Retina (tissue), 1 donor: ENCODE results near the gene HCLS1.
"Not testable (repeated sequence)": the region's sequence is repeated elsewhere in the genome, so short reads cannot be mapped to it uniquely, and the experiment has no call there.

Experiments used
- DNase-seq: peaks from one replicate; pipeline ENCODE4 v3.0.0-alpha.2; 2016

HCLS1 gene

GRCh38 chr3:121654493-121655385, 6.0 kb downstream of the HCLS1 start:
- DNase-seq: no peak

GRCh38 chr3:121651684-121652083, 9.0 kb downstream of the HCLS1 start:
- no peak for DNase-seq

- DNase-seq: no peak
Measured at GRCh38 chr3:121649645-121650044, 11.1 kb downstream of the HCLS1 start.

- no peak for DNase-seq
Measured at GRCh38 chr3:121648219-121648958, 12.3 kb downstream of the HCLS1 start.

- no peak for DNase-seq
Measured at GRCh38 chr3:121645054-121645453, 15.6 kb downstream of the HCLS1 start.

GRCh38 chr3:121642601-121643314, 17.9 kb downstream of the HCLS1 start:
- DNase-seq: no peak

GRCh38 chr3:121641127-121641526, 19.6 kb downstream of the HCLS1 start:
- DNase-seq: no peak

GRCh38 chr3:121637922-121638321, 22.8 kb downstream of the HCLS1 start:
- DNase-seq: no peak

GRCh38 chr3:121630355-121630754, 30.3 kb downstream of the HCLS1 start:
- DNase-seq: no peak

- DNase-seq: no peak
Measured at GRCh38 chr3:121629601-121630000, 31.1 kb downstream of the HCLS1 start.

- DNase-seq: no peak
Measured at GRCh38 chr3:121627622-121628021, 33.1 kb downstream of the HCLS1 start.

GRCh38 chr3:121627211-121627610, 33.5 kb downstream of the HCLS1 start:
- DNase-seq: no peak

GRCh38 chr3:121626495-121626894, 34.2 kb downstream of the HCLS1 start:
- DNase-seq: no peak

- DNase-seq: no peak
Measured at GRCh38 chr3:121624147-121624899, 36.4 kb downstream of the HCLS1 start.

GRCh38 chr3:121621491-121621890, 39.2 kb downstream of the HCLS1 start:
- no peak for DNase-seq

- no peak for DNase-seq
Measured at GRCh38 chr3:121619691-121620090, 41.0 kb downstream of the HCLS1 start.

GRCh38 chr3:121606106-121606505, 54.6 kb downstream of the HCLS1 start:
- DNase-seq: no peak

- no peak for DNase-seq
Measured at GRCh38 chr3:121604759-121605158, 55.9 kb downstream of the HCLS1 start.

- DNase-seq: no peak
Measured at GRCh38 chr3:121601212-121601812, 59.4 kb downstream of the HCLS1 start.

- DNase-seq: not testable (repeated sequence)
Measured at GRCh38 chr3:121599900-121600299, 60.8 kb downstream of the HCLS1 start.

GRCh38 chr3:121598564-121598963, 62.1 kb downstream of the HCLS1 start:
- no peak for DNase-seq

GRCh38 chr3:121595765-121596406, 64.8 kb downstream of the HCLS1 start:
- no peak for DNase-seq
